ENCODE measurements around the gene EHHADH. TPM values are rescaled to one million over a fixed set of nuclear protein-coding genes. Genes with fewer than 3 reads are reported as not detected.

EHHADH gene
- total and polyA plus RNA-seq, 2 experiments from 2014 or later, result 14.3 to 22.0 TPM

- peaks cover 3% of the 10 kb centered on the region for H3K79me2 ChIP-seq
- H3K4me3 ChIP-seq, result peak overlapping the region; percentile 81
- H2AFZ ChIP-seq, result peak overlapping the region; percentile 91
- TF ChIP-seq, protein P1, sequence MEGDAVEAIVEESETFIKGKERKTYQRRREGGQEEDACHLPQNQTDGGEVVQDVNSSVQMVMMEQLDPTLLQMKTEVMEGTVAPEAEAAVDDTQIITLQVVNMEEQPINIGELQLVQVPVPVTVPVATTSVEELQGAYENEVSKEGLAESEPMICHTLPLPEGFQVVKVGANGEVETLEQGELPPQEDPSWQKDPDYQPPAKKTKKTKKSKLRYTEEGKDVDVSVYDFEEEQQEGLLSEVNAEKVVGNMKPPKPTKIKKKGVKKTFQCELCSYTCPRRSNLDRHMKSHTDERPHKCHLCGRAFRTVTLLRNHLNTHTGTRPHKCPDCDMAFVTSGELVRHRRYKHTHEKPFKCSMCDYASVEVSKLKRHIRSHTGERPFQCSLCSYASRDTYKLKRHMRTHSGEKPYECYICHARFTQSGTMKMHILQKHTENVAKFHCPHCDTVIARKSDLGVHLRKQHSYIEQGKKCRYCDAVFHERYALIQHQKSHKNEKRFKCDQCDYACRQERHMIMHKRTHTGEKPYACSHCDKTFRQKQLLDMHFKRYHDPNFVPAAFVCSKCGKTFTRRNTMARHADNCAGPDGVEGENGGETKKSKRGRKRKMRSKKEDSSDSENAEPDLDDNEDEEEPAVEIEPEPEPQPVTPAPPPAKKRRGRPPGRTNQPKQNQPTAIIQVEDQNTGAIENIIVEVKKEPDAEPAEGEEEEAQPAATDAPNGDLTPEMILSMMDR (IDR thresholded peaks at IDR 0.05; ENCODE audit: poor library complexity), result no peak
- TF ChIP-seq EZH2 (IDR thresholded peaks at IDR 0.05; ENCODE audit: borderline replicate concordance), result peak; percentile 43
- no peaks in the 10 kb centered on the region for H3K9me2 ChIP-seq (replicated peaks; ENCODE audit: insufficient read depth)
- no peak for DNase-seq (ENCODE audit: low spot score)
- no peaks in the 10 kb centered on the region for H3K9me3 ChIP-seq (ENCODE audit: low read depth)
- peak overlapping the region; percentile 96 for H3K4me2 ChIP-seq
- H3K27me3 ChIP-seq, result peaks cover 38% of the 10 kb centered on the region
- WGBS (ENCODE audit: low lambda C conversion rate, missing lambda C conversion rate), result 7% methylated on average over 9 of the region's 9 CpGs
- peak overlapping the region; percentile 75 for H3K27ac ChIP-seq
- H3K4me1 ChIP-seq (ENCODE audit: insufficient read depth), result no peaks in the 10 kb centered on the region
- no peaks in the 10 kb centered on the region for H4K20me1 ChIP-seq (ENCODE audit: insufficient read depth, poor library complexity, severe bottlenecking)
- H3K36me3 ChIP-seq (replicated peaks; ENCODE audit: insufficient read depth, low read depth), result no peaks in the 10 kb centered on the region
These were observed 101.9 kb downstream of the EHHADH start for GRCh38 chr3:185151964-185152409.

DNA sequence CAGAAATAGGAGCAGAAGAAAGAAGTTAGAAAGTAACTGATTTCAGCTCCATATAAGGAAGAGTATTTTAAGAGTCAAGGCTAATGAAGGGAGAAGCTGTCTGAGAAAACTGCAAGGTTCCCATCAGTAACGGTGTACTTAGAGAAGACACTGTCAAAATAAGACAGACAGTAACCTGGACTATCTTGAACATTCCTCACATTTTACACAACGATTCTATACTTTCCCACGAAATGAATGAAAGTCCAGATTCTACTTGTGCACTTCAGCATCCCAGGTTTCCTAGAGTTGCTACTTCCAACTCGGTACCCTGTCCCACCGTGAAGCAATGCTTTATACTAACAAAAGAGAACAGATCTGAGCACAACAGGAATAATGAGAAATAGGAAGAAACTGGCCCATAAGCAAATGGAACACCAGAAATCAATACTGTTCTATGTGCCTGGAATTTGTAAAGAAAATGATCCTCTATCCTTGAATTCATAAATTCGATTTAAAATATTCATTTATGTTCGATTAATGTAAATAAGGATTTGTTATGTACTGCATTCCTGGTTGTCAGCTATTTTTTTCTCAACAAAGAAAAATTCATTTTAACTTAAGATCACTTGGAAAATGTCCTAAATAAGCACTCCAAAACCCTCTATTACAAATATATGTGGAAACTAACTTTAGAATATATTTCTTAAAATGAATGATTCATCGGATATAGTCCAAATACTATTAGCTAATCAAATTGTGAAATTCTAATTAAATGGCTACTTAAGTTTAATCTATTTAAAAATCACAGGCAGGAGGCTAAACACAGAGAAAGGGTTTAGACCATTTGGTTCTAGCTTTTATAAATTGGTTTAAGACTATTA is 102.5 kb downstream of the EHHADH start:
- Histone ChIP-seq H3K4me2 (peak overlapping the region; percentile 96), H3K4me1 (ENCODE audit: insufficient read depth) (no peaks in the 10 kb centered on the region), H3K9me3 (ENCODE audit: low read depth) (no peaks in the 10 kb centered on the region), H3K9me2 (replicated peaks; ENCODE audit: insufficient read depth) (no peaks in the 10 kb centered on the region), H2AFZ (no peak overlapping the region), H3K4me3 (peak overlapping the region; percentile 81), H3K79me2 (peaks cover 3% of the 10 kb centered on the region), H3K27me3 (peaks cover 39% of the 10 kb centered on the region), H3K27ac (no peak overlapping the region), H3K36me3 (replicated peaks; ENCODE audit: insufficient read depth, low read depth) (no peaks in the 10 kb centered on the region), H4K20me1 (ENCODE audit: insufficient read depth, poor library complexity, severe bottlenecking) (no peaks in the 10 kb centered on the region)
- TF ChIP-seq EZH2phosphoT487 (IDR thresholded peaks at IDR 0.05; ENCODE audit: low read depth, severe bottlenecking, unreplicated experiment) (no peak), EZH2 (IDR thresholded peaks at IDR 0.05; ENCODE audit: borderline replicate concordance) (no peak)
- TF ChIP-seq, protein P1 (IDR thresholded peaks at IDR 0.05; ENCODE audit: poor library complexity), result no peak
- WGBS (ENCODE audit: low lambda C conversion rate, missing lambda C conversion rate), result 70% methylated on average over 8 of the region's 8 CpGs
- no peak for DNase-seq (ENCODE audit: low spot score)

DNA sequence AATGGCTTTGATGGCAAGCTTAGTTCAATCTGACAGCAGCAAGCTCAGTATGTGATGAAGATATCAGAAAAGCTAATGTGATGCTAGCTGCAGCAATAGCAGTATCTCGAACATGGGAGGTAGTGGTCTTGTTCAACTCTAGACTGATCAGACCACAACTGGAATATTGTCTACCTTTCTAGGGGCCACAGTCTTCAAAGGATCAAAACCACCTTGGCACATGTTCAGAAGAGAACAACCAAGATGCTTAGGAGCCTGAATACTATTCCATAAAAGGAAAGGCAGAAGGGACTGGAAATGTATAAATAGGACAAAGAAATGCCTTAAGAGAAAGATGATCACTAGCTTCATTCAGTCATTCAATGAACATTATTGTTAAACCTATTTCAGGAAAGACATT is 103.3 kb downstream of the EHHADH start:
- TF ChIP-seq EZH2phosphoT487 (IDR thresholded peaks at IDR 0.05; ENCODE audit: low read depth, severe bottlenecking, unreplicated experiment) (no peak), EZH2 (IDR thresholded peaks at IDR 0.05; ENCODE audit: borderline replicate concordance) (no peak)
- TF ChIP-seq, protein P1 (IDR thresholded peaks at IDR 0.05; ENCODE audit: poor library complexity), result no peak
- Histone ChIP-seq H3K4me2 (peak overlapping the region; percentile 96), H3K36me3 (replicated peaks; ENCODE audit: insufficient read depth, low read depth) (no peaks in the 10 kb centered on the region), H3K9me2 (replicated peaks; ENCODE audit: insufficient read depth) (no peaks in the 10 kb centered on the region), H3K4me1 (ENCODE audit: insufficient read depth) (no peaks in the 10 kb centered on the region), H3K79me2 (peaks cover 3% of the 10 kb centered on the region), H4K20me1 (ENCODE audit: insufficient read depth, poor library complexity, severe bottlenecking) (no peaks in the 10 kb centered on the region), H3K9me3 (ENCODE audit: low read depth) (no peaks in the 10 kb centered on the region), H3K27ac (no peak overlapping the region), H2AFZ (no peak overlapping the region), H3K4me3 (no peak overlapping the region), H3K27me3 (peaks cover 39% of the 10 kb centered on the region)
- WGBS (ENCODE audit: low lambda C conversion rate, missing lambda C conversion rate), result 92% methylated on average over 1 of the region's 1 CpG
- DNase-seq (ENCODE audit: low spot score), result no peak
